Measurements from ENCODE around the gene DCTD.

The DCTD gene

DNA sequence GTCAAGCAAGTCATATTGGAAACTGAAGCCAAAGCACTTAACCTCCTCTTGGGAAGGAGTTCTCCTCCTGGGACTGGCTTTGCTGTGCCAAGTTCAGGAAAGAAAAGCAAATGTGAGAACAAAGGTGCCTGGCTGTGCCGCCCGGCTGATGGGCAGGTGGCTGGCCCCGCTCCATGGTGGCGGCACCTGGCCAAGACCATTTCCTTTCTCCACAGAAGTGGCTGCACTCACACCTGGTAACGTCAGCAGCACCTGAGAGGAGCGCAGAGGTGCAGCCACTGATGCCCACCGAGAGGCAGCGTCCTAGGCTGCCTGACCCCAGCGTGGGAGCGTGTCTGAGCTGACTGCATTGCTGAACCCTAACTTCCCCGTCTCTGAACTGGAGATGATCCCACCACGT, 54.3 kb downstream of the DCTD start:
- peak; percentile 33 for DNase-seq

DNA sequence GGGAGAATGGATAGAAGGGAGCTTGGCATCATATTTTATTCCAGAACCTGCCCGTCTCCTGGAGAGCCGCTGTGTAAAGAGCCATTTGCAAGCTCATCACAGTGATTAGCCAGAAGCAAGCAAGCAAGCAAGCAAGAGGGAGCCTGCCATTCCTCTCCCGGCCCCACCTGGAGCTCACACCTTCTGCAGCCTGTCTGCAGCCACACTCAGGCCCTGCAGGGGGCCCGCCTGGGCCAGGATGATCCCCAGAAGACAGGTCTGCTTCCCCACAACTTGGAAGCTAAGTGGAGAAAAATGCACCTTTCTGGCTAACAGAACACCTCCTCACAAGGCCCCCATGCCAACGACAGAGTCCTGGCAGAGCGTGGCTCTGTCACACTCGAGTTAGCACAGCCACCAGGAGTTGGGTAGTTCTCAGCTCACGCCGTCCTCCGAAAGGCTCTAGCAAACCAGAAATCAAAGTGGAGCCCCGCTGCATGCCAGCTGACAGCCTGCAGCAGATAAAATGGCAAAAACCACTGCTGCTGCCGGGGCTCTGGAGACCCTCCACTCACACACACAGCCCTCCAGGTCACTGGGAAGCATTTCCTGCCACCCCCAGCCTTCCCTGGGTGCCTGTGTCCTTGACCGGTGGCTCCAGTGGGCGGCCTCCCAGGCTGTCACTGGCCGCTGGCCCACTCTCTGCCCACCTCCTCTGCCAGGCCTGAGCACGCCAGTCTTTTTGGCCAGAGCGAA, 54.9 kb downstream of the DCTD start:
- DNase-seq = peak; percentile 60

DNA sequence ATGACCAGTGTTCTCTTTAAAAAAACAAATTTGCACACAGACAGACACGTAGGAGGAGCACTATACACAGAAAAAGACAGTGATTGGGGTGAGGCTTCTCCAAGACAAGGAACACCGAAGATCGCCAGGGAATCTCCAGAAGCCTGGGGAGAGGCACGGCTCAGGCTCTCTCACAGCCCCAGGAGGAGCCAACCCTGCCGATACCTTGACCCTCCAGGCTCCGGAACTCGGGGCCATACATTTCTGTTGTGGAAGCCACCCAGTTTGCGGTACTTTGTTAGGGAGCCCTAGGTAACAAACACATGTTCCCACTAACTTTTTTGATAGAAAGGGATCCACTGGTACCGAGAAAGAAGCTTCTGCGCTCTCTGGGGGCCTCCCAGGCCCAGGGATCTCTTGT, 55.8 kb downstream of the DCTD start:
- no peak for DNase-seq

DNA sequence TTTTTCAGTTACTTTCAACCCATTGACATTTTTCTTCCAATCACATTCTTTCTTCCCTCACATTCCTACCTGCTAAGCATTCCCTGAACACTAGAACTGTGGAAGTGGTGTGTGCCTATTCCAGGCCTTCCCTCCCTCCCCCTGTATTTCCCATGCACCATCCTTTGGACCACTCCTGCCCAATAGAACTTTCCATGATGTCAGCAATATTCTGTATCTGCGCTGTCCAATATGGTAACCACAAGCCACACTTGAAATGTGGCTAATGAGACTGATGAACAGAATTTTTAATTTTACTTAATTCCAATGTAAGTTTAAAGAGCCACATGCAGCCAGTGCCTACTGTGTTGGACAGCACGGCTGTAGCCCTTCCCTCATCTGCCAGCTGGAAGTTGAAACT, 57.5 kb downstream of the DCTD start:
- no peak for DNase-seq

DNA sequence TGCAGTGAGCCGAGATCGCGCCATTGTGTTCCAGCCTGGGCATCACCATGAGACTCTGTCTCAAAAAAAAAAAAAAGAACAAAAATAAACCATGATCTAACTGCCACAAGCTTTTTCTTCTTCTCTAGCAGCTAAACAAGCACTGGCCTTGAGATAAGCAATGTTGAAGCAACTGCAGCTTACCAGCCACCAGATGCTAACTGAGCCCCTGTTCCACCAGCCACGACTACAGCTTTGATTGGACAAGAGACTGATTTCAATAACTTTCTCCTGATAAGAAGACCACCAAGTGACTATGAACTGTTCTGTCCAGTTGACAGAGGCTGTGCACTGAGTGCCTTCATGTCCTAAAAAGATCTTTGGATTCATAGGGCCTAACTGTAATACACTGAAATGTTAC, 58.5 kb downstream of the DCTD start:
- no peak for DNase-seq

DNA sequence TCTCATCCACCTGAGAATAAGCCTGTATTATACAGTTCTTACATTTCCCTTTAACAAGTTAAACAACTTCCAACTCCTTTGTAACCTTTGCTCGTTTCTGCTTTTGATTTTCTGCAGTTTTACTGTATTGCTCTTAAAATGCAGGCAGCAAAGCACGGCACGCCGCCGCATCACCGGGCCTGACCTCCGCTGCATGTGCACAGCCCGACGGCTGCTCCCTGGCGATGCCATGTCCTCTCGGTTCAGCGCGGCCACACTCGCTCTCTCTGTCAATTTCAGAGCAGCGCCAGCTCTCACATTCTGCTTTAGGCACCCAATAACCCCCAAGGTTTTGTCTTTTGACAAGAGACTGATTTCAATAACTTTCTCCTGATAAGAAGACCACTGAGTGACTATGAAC, 60.3 kb downstream of the DCTD start:
- DNase-seq = no peak

DNA sequence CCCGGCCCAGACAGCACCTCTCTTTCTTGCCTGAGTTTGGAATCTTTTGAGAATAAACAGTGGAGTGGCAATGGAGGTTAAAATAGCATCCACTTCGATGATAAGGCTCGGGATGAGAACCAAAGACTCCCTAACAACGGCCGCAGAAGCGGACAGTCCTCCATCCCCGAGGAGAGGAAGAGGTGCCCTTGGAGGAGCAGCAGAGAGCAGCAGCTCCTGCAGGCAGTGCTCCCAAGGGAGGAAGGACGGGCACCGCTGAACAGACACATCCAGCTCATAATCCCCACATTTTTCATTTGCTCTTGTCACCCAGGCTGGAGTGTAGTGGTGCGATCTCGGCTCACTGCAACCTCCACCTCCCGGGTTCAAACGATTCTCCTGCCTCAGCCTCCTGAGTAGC, 61.3 kb downstream of the DCTD start:
- no peak for DNase-seq

DNA sequence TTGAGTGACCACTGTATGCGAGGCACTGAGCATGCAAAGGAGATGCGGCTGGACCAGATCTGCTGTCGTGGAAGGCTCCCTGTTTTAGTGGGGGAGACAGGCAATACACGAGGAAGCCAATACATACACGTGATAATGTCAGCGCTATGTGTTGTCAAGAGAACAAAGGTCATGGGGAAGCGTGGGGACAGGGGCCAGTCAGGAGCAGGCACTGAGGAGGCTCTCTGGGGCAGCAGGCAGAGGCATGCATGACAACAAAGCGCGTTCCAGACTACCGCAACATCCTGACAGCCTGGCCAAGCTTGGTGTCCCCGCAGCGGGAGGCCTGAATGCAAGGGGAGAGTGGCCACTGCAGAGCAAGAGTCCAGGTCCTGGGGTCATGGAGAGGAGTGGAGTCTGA, 61.9 kb downstream of the DCTD start:
- no peak for DNase-seq

DNA sequence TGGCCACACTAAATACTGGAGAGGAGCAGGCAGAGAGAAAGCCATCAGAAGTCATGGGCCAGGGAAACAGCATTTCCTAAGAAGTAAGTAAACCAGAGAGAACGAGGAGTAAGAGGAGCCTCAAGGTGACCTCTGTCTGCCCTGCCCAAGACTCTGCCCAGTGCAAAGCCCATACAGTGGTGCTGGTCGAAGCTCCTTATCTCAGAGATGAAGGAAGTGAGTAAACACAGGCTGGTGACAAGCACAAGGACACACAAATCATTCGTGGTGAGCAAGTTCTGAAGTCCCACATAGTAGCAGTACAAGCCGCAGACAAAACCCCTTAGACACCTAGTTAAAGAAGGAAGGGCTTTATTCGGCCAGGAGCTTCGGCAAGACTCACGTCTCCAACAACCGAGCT, 62.7 kb downstream of the DCTD start:
- no peak for DNase-seq

DNA sequence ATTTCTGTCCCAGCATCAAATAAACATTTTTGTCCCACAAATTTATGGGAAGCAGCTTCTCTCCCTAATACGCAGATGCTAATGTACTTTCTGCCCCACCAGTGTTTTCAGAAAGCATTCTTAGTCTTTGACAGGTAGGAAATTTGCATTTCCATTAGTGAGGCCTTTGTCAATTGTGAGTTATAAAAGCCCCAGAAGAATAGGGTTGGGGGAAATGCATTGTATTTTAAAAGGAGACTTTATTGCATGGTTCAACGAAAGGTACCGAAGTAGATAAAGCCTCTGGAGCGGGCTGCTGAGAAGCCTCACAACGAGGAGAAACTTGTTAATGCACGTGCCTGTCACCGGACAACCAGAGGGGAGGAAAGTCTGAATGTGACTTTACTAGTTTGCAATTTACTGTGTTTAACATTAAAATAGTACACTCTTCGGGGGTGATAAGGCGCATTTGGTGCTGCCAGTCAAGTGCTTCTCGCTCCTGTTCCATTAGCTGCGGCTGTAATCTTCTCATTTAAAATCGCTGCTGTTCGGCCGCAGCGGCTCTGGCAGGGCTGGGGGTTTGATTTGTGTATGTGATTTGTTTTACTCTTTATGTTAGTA, 63.4 kb downstream of the DCTD start:
- no peak for DNase-seq

DNA sequence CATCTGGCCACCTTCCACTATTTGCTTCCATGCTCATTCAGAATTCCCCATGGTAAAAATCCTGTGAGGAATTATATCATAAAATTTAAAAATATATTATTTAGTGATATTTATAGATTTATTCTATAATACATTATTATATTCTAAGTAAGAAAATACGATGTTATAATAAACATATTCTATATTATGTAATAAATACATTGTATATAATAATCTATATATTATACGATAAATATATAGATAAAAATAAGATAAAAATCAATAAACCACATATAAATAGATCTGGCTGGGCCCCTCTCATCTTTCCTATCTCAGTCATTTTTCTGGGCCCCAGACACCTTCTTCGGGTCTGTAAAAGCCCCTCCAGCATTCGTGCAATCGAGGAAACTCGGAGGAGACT, 68.5 kb downstream of the DCTD start:
- no peak for DNase-seq

DNA sequence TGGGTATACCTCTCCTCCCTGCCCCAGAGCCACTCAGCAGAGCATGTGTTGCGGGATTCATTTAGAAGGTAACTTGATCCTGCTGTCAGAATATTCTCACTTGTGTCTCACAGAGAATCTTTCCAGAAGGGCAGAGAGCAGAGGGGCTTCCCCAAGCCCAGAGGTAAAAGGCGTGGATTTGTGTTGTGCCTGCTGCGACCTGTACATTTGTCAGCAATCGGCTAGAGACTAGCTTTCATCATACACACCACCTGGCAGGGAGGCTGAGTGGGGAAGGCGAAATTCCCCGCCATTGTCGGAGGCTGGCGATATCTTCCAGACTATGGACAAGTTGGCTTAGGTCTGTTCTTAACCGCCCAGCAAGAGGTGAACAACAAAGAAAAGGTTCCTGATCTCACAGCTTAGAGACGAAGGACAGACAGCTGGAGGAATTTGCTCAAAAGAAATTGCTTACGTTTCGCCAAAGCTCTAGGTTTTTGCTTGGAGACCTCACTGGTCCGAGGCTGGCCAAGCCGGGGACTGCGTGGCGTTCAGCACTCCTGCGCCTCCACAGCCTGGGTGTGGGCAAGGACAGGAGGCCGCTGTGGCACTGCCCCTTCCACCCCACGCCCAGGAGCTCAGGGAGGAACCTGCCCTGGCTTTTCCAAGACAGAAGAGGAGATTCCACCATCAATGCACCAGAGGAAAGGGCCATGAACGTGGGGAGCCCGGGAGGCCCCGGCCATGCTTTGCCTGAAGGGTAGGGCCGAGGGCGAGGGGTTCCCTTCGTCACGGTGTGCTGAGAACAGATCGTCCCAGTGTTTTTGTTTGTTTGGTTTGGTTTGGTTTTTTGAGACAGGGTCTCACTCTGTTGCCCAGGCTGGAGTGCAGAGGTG, 69.4 kb downstream of the DCTD start:
- no peak for DNase-seq

DNA sequence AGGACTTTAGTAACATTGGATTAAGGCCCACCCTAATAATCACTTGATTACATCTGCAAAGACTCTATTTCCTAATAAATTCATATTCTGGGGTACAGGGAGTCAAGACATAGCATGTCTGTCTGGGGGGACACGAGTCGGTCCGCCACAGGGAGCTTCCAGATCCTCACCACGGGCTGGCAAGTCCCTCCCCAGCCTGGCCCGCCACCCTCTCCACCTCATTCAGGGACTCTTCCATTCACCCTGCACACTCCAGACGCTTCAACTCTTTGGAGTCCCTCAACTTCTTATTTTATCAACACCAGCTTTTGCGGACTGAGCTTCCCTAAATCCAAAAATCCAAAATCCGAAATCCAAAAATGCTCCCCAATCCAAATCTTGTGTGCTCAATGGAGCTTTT, 71.2 kb downstream of the DCTD start:
- no peak for DNase-seq

DNA sequence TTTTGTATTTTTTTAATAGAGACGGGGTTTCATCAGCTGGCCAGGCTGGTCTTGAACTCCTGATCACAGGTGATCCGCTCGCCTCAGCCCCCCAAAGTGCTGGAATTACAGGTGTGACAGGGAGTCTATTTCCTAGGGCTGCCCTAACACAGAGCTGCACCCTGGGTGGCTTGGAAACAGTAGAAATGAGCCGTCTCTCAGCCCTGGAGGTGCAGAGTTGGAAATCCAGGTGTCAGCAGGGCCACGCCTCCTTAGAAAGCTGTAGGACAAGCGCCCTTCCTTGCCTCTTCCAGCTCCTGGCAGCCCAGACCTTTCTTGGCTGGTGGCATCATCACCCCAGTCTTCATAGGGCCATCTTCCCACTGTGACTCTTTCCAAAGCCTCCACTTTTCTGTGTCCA, 71.6 kb downstream of the DCTD start:
- DNase-seq = no peak

DNA sequence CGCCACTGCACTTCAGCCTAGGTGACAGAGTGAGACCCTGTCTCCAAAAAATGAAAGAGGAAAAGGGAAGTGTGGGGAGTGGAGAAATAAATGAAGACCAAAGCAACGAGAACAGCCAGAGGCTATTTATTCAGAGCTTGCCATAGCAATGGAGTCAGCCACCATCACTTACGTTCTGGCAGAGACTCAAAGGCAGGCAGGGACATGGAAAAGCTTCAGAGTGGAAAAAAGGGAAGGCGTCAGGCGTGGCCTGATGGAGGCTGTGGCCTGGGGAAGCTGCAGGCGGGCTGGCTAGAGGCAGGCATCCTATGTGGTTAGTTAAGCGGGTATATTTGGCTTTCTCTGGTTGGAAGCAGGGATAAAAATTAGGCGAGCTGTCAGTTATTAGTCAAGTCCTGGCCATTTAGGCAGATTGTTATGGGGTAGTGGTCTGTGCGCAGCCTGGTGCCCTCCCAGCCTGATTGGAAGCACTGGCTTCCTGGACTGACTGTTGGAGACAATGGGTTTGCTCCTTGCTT, 73.3 kb downstream of the DCTD start:
- DNase-seq = no peak

DNA sequence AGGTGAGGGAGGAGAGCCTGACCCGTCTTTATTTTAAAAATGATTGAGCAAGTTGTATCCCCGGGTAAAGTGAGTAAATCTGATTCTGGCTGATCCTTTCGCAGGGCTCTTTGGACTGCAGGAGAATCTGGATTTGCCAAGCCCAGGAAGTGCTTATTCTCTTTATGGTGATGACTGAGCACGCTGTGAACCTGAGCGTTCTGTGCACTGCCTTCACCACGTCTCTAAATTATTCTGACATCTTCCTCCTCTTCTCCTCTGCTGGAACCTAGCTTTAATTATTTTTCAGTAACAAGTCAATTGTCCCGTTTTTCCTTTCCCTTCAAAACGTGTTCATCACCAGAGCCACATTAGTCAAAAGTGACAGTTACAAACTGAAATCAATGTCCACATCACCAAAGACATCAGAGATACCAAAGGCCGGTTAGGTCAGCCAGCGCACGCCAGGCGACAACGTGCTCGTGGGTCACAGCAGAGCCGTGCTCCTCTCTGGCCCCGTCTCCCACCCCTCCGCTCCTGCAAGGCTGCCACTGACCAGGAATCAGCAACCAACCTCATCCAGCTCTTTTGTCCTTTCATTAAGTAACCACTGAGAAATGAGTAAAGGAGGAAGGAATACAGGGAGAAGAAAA, 74.3 kb downstream of the DCTD start:
- no peak for DNase-seq

DNA sequence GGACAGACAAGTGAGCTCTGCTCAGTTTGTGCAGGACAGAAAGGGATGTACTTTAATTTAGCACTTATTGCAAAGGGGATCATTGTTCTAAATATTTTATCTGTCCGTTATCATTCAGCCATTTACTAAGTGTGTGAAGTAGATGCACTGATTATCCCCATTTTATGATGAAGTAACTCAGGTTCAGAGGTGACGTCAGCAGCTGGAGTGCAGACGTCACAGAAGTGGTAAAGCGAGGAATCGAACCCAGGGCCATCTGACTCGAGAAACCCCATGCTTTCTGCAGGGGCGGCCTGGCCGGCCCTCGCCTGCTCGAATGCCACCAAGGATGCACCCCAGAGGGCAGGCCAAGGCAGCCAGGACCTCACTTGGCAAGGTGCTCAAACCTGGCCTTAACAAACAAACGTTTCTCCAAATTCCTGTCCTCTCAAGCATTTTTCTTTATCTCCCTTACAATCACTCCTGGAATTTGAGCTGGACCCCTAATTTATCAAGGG, 75.0 kb downstream of the DCTD start:
- DNase-seq = no peak

DNA sequence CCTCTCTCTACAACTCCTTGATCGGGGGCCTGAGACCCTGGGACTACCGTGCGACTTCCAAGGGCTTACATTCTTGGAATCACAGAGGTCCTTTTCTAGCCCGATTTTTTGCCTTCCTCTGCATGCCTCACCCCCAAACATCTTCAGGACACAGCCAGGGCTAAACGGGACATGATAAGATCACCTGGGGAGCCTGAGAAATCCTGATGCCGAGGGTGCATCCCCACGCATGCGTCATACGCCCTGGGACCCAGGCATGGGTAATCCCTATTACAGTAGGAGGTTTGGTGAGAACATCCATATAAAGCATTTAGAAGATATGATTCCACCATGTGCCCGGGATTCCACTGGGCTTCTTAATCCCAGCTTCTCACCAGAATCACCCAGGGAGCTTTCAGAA, 77.1 kb downstream of the DCTD start:
- DNase-seq = no peak
